ENCODE data around the gene UQCRC1.
A peak's percentile ranks its signal among the peaks of the same experiment; 100 is the strongest.

Gene UQCRC1

DNA sequence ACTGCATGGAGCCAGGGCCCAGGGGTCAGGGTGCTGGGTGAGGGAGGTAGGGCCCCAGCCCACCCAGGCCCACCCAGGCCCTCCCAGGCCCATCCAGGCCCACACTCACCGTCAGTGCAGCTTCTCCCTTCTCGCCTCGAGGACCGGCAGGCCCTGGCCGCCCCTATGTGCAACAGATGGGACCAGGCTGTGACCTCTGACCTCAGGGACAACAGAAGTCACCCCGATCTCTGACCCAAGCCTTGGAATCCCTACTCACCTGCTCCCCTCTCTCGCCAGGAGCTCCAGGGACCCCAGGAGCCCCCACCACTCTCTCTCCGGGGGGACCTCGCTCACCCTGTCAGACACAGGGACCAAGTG is 43.1 kb downstream of the UQCRC1 start:
- H3K9me3 ChIP-seq: no peaks in the 10 kb centered on the region
- H3K27me3 ChIP-seq: no peaks in the 10 kb centered on the region
- H3K4me1 ChIP-seq: peaks cover 8% of the 10 kb centered on the region
- H3K36me3 ChIP-seq: no peaks in the 10 kb centered on the region
- no peak overlapping the region for H3K4me3 ChIP-seq (ENCODE audit: low read depth, low read length)
- no peak for DNase-seq
- TF ChIP-seq, protein P1, sequence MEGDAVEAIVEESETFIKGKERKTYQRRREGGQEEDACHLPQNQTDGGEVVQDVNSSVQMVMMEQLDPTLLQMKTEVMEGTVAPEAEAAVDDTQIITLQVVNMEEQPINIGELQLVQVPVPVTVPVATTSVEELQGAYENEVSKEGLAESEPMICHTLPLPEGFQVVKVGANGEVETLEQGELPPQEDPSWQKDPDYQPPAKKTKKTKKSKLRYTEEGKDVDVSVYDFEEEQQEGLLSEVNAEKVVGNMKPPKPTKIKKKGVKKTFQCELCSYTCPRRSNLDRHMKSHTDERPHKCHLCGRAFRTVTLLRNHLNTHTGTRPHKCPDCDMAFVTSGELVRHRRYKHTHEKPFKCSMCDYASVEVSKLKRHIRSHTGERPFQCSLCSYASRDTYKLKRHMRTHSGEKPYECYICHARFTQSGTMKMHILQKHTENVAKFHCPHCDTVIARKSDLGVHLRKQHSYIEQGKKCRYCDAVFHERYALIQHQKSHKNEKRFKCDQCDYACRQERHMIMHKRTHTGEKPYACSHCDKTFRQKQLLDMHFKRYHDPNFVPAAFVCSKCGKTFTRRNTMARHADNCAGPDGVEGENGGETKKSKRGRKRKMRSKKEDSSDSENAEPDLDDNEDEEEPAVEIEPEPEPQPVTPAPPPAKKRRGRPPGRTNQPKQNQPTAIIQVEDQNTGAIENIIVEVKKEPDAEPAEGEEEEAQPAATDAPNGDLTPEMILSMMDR (IDR thresholded peaks at IDR 0.05; ENCODE audit: low read depth, low read length): no peak

GRCh38 chr3:48565591-48566400 is 43.6 kb downstream of the UQCRC1 start:
- Histone ChIP-seq H3K36me3 (no peaks in the 10 kb centered on the region), H3K4me1 (peaks cover 8% of the 10 kb centered on the region), H3K27me3 (no peaks in the 10 kb centered on the region), H3K4me3 (ENCODE audit: low read depth, low read length) (no peak overlapping the region), H3K9me3 (no peaks in the 10 kb centered on the region)
- peak; percentile 32 for DNase-seq
- TF ChIP-seq, protein P1 (IDR thresholded peaks at IDR 0.05; ENCODE audit: low read depth, low read length): no peak

DNA sequence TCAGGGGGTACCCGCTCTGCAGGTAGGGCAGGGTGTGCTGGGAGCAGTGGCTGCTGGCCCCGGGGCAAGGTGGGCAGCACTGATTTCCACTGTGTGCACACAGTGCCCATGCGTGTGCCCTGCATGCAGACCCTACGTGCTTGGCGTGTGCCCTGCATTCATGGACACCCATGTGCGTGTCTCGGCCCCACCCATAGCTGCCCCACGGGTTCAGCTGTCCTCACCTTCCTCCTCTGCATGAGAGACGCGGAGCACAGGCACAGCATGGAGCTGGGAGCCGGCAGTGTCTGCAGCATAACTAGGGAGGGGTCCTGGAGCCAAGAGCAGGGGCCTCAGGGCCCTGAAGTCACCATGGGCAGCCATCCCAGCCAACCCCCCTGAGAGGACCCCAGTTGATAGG is 44.3 kb downstream of the UQCRC1 start:
- no peak for DNase-seq
- Histone ChIP-seq H3K4me3 (ENCODE audit: low read depth, low read length) (no peak overlapping the region), H3K36me3 (no peaks in the 10 kb centered on the region), H3K9me3 (no peaks in the 10 kb centered on the region), H3K4me1 (peaks cover 8% of the 10 kb centered on the region), H3K27me3 (no peaks in the 10 kb centered on the region)
- TF ChIP-seq, protein P1 (IDR thresholded peaks at IDR 0.05; ENCODE audit: low read depth, low read length): no peak

DNA sequence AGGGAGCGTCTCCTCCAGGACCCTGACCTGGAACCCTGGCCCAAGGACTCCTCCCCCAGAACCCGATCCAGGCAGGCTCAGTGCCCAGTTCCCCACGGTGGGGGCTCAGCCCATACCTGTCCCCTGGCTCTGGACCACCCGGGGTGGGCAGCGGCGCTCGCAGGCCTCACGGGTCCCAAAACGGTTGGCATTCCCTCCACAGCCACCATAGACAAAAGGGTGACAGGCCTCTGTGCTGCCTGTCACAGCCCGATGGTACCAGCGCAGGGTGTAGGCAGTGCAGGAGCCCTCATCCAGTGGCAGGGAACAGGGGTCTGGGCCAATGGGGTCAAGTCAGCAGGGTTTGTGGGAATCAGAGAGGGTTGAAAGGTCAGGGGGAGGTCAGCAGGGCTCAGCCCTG is 44.8 kb downstream of the UQCRC1 start:
- Histone ChIP-seq H3K4me3 (ENCODE audit: low read depth, low read length) (no peak overlapping the region), H3K27me3 (no peaks in the 10 kb centered on the region), H3K4me1 (peaks cover 8% of the 10 kb centered on the region), H3K36me3 (no peaks in the 10 kb centered on the region), H3K9me3 (no peaks in the 10 kb centered on the region)
- TF ChIP-seq, protein P1 (IDR thresholded peaks at IDR 0.05; ENCODE audit: low read depth, low read length): no peak
- no peak for DNase-seq

GRCh38 chr3:48564022-48564421 is 45.4 kb downstream of the UQCRC1 start:
- Histone ChIP-seq H3K9me3 (no peaks in the 10 kb centered on the region), H3K4me1 (peaks cover 8% of the 10 kb centered on the region), H3K27me3 (no peaks in the 10 kb centered on the region), H3K36me3 (no peaks in the 10 kb centered on the region), H3K4me3 (ENCODE audit: low read depth, low read length) (no peak overlapping the region)
- no peak for DNase-seq
- TF ChIP-seq, protein P1 (IDR thresholded peaks at IDR 0.05; ENCODE audit: low read depth, low read length): no peak

DNA sequence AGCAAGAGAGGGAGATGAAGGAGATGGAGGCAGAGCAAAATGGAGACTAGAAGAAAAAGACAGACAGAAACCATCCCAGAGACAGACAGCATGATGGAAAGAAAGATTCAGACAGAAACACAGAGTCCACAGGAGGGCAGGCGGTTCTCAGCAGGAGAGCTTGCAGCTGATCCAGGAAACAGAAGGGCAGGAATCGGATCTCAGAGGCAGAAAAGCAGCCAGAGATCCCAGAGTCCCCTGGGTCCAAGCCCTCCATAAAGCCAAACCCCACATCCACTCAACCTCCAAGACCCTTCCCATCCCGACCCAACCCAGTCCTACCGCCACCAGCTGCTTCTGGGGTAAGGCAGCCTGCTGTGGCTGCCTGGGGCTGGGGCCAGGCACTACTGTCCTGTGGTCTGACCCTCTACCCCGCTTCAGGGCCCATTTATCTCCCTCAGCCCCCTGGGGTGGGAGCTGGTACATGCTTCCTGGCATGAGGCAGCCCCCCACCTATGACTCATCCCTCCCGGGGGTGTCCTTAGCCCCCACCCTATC is 46.0 kb downstream of the UQCRC1 start, which contains the start of gene UCN2:
Gene UCN2 (minus strand): TSS at position 400 of the 537 bp plus-strand sequence. CDS start 657 bp downstream, outside the sequence.
- TF ChIP-seq, protein P1 (IDR thresholded peaks at IDR 0.05; ENCODE audit: low read depth, low read length): no peak
- Histone ChIP-seq H3K4me3 (ENCODE audit: low read depth, low read length) (no peak within 1 kb of the TSS), H3K4me1 (peaks cover 8% of the 10 kb centered on the region), H3K9me3 (no peaks in the 10 kb centered on the region), H3K27me3 (no peaks in the 10 kb centered on the region), H3K36me3 (no peaks in the 10 kb centered on the region)
- no peak for DNase-seq
